NCI-H146 (cell line): ENCODE results near the gene PXN.

Source experiments
- DNase-seq: peaks from one replicate; lab custom pipeline; 2025; lab: John Stamatoyannopoulos, UW

The PXN gene

GRCh38 chr12:120265473-120266179 is at the start of gene PXN:
Gene PXN, minus strand, starts transcription at chr12:120265730. Its CDS starts 101 bp downstream, at chr12:120265629.
- DNase-seq = peak; percentile 69

DNA sequence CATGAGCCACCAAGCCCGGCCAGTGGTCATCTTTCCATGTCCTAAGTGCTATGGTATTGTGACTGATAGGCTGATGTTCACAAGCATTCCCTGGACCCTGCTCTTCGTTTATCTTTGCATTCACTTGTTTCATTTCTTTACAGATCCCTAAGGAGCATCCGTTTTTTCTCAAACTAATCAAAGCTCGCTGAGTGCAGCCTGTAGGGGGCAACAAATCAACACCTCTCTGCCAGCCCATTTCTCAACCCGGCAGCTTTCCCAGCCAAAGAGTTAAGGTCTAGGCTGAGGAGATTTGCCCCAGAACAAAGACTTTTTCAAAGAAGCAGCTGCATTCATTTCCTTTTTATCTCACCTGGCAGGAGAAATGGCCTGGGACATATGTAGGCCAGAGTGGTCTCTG is 48.7 kb upstream of the PXN start:
- no peak for DNase-seq

GRCh38 chr12:120301962-120302815 is 36.7 kb upstream of the PXN start, which contains the start of gene SIRT4:
Gene SIRT4, plus strand, starts transcription at chr12:120302321. Its CDS starts 1,241 bp downstream, at chr12:120303562.
- DNase-seq = peak; percentile 92

GRCh38 chr12:120292661-120293531 is 27.4 kb upstream of the PXN start, which contains the start of gene RNU4-1:
Gene RNU4-1, minus strand, starts transcription at chr12:120293237.
- DNase-seq = peak; percentile 96

DNA sequence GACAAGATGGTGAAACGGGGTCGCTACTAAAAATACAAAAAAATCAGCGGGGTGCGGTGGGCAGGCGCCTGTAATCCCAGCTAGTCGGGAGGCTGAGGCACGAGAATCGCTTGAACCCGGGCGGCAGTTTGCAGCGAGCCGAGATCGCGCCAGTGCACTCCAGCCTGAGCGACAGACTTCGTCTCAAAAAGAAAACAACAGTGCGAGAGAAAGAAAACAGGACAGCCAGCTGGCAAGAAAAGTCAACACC is 26.8 kb upstream of the PXN start:
- no peak for DNase-seq

DNA sequence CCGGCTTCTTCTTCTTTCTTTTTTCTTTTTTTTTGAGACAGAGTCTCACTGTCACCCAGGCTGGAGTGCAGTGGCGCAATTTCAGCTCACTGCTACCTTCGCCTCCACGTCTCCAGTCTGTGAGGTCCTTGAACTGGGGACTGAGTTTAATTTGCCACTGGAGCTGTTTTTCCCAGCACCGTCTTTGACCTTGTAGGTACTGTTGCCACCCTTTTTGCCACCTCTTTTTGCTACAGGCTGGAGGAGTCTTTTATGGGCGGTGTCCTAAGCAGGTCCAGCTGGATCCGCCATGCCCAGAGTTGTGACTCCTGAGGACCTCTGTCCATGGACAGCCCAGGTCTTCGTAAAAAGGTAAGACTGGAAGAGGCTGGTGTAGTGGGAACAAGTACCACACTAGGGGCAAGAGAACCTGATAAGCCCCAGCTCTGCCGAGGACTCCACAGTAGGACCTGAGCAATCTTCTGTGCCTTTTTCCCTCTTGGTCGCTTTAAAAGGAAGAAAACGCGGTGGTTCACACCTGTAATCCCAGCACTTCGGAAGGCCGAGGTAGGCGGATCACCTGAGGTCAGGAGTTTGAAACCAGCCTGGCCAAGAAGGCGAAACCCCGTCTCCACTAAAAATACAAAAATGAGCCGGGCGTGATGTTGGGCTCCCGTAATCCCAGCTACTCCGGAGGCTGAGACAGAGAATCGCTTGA is 25.2 kb upstream of the PXN start:
- DNase-seq = peak; percentile 67

DNA sequence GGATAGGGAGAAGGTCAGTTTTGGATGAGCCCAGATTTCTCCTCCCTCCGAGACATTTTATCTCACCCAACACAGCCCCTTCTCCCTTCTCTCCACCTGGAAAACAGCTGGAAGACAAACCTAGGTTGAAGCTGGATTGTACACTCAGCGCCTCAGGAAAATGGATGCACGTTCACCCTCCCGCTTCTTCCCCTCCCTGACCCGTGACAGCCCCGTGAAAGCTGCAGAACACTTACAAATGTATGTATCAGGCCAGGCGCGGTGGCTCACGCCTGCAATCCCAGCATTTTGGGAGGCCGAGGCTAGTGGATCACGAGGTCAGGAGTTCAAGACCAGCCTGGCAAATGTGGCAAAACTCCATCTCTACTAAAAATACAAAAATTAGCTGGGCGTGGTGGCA is 22.0 kb upstream of the PXN start:
- DNase-seq = no peak

DNA sequence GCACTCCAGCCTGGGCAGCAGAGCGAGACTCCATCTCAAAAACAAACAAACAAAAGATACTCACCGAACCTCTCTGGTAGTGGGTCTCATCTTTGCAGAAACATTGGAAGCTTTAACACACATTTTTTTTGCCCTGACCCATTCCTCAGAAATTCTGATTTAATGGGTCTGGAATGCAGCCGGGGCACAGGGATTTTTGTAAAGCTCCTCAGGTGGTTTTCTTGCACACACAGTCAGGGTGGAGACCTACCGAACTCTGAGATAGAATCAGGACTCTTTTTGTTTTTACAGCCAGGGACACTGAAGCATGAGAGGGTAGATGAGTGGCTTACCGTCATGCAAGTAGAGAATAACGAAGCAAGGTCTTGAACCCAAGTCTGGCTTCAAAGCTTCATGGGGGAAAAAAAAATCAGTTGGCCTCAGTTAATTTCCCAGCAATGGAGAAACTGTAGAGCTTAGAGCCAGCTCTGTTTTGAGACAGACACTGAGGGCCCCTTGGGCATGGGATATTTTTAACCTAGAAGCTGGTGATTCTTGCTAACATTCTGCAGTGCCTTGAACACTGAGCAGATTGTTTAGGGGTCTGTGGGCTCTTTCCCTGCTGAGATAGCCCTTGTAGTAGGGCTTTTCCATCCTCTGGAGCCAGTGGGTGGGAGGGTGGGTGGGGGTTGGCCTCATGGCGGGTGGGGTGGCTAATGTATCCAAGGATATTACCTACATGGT is 21.4 kb upstream of the PXN start:
- no peak for DNase-seq

- DNase-seq = no peak
These were observed 18.9 kb upstream of the PXN start for GRCh38 chr12:120284381-120284780.

DNA sequence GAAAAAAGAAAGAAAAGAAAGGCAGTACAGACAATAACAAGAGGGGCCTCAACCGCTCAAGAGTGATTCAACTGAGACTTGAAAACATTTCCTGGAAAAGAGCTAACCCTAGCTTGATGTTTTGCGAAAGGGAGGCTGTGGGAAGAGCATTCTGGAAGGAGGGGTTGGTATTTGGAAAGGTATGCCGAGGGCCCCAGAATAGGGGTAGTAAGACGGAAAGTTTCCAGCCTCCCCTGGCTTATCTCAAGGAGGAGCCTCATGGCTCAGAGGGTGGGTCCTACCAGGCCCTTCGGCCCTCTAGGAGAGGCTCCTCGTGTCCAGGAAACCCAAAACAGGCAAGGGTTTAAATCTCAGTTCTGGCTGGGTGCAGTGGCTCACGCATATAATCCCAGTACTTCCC is 17.8 kb upstream of the PXN start:
- no peak for DNase-seq

- no peak for DNase-seq
These were observed 12.9 kb upstream of the PXN start for GRCh38 chr12:120278137-120279069.

DNA sequence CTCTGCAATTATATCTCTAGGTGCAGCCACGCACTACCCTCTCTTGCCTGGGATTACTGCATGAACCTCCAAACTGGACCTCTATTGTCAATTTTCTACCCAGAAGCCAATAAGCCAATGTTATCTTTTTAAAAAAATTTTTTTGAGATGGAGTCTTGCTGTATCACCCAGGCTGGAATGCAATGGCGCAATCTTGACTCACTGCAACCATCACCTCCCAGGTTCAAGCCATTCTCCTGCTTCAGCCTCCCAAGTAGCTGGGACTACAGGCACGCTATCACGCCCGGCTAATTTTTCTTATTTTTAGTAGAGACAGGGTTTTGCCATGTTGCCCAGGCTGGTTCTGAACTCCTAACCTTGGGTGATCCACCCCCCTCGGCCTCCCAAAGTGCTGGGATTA is 11.2 kb upstream of the PXN start:
- no peak for DNase-seq

GRCh38 chr12:120267736-120268135 is 2.2 kb upstream of the PXN start:
- no peak for DNase-seq

DNA sequence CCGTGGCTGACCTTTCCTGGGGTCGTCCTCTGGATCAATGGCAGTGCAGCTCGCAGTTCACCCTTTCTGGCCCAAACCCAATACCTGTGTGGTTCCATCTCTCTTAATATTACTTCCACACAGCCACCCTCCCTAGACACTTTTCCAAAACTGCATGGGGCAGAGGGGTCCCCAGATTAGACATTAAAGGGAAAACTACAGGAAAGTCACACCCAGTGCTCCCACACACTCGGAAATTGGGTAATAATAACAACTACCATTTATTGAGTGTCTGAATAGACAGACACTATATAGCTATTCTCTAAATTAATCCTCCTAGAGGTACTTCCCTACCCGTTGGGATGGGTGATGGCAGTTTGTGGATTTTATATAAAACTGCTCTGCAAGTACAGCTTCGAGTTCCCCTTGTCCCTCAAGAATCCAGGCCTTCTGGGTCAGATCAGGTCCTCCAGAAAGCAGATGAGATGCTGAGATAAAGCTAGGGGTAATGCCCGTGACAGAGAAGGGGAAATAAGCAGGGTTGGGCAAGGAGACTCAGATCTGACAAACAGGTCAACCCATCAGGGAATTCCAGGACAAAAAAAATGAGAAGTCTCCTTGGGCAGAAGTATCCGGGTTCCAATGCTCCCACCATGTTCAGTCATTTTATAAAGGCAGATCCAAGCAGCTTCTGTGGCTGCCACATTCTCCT is 795 bp upstream of the PXN start:
- no peak for DNase-seq

DNA sequence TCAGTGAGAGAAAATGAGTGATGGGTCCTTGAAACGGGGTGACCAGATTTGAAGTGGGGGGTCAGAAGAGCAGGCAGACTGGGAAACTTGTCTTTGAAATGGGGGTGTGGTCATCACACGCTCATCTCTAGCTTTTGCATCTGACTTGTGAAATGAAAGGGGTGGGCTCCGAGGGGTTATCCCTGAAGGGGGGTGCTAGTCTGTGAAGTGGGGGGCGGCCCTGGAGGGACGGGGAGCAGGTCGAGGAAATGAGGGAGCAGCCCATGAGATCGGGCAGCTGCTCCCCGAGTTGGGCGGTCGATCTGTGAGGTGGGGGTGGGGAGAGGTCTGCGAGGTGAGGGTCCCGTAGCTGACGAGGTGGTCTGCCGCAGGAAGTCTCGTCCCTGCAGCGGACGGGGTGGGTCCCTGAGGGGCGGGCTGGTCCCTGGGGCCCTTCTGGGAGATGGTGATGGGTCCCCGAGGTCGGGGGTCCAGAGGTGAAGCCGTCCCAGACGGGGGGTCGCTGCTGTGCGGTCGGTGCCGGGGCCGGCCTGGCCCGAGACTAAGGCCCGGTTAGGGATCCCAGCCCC is 542 bp downstream of the PXN start:
- DNase-seq = no peak

DNA sequence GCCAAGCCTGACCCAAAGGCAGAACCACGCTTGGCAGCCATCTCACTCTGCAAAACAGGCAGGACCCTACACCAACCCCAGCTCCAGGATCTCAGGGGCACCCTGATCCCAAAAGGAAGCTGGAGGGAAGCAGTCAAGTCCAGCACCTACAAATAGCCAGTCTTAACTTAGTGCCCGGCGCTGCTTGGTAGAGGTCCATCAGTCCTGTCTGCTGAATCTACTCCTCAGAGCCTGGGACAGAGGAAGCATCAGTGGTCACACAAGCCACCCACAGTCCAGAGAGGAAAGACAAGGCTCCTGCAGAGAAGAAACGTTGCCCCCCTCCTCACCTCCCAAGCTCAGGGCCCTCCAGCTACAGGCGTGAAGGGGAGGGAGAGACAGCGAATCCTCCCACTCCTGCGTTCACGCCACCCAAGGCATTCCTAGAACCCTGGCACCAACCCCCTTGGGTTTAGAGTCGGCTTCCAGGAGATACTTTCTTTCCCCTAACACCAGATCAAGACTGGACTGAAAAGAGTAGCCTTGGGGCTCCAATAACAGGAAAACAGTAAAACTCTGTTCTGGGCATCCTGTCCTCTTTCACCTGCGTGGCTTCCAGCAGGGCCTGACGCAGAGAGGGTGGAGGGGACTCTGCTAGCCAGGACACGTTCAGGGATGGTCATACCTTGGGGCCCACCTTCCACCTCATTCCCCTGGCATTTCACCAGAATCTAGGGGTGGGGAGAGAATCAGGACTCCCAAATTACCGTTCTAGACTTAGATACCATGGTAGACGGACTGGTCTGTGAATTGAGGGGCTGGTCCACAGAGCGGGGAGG is 1.2 kb downstream of the PXN start:
- DNase-seq = no peak

DNA sequence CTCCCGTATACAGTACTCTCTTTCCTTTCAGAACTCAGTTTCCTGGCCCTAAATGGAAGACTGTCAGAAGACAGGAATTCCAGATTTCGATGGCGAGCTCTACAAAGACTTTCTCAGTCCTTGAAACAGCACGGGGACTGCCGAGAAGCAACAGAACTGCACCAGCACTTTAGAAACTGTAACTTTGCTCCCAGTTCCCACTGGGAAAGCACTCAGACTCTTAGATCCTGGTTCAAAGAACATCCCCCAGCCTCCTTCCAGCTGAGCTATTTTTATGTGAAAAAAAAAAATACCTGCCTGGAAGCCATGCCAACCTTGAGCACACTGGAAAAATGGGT is 1.8 kb downstream of the PXN start:
- DNase-seq = no peak
